GM10847 (cell line): ENCODE data around the gene RHEBL1.

Experiments used
- POLR2A ChIP-seq: IDR thresholded peaks from 2 replicates; pipeline ENCODE4 v1.6.1; 2011; ENCODE audit not compliant: insufficient read length; ENCODE audit errors: extremely low read depth

RHEBL1 gene

DNA sequence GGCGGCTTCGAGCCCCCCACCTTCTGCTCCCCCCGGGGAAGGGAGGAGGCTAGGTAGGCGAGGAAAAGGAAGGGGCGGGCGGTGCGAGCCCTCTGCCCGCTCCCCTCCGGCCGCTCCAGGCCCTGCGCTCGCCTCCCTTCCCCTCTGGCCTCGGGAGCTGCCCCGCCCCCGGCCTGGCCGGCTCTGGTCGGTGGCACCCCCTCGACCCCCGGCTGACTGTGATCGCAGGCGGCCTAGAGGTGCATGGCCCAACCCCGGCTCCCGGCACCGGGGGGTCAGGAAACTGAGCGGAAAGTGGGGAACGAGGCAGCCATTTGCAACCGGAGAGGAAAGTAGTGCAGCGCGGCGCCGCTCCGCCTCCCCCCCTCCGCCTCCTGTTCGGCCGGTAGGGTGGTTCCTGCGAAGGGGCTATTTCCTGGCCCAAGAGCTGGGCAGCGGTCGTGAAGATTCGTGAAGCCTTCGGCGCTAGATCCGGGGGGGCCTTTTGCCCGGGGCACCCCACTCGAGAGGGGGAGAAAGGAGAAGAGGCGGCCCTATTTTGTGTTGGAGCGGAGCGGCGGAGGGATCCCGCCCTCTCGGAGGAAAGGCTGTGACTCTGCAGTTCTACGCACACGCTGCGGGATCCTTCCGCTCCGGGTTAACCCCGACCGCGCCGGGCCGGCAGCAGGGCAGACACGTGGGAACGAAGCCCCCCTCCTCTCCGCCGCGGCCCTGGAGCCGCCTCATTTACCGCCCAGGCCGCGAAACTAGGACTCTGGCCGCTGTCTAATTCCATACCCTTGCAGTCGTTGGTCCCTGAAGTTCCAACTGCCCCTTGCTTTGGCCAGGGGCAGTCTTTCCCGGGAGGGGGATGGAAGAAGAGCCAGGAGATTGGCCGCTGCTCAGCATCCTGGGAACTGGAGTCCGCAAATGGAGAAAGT is 9.3 kb downstream of the RHEBL1 start, which contains the start of gene KMT2D:
KMT2D (minus strand) TSS at position 558 of the 920 bp plus-strand sequence. CDS start 5,470 bp downstream, outside the sequence.
- TF ChIP-seq POLR2A, result peak; percentile 52

DNA sequence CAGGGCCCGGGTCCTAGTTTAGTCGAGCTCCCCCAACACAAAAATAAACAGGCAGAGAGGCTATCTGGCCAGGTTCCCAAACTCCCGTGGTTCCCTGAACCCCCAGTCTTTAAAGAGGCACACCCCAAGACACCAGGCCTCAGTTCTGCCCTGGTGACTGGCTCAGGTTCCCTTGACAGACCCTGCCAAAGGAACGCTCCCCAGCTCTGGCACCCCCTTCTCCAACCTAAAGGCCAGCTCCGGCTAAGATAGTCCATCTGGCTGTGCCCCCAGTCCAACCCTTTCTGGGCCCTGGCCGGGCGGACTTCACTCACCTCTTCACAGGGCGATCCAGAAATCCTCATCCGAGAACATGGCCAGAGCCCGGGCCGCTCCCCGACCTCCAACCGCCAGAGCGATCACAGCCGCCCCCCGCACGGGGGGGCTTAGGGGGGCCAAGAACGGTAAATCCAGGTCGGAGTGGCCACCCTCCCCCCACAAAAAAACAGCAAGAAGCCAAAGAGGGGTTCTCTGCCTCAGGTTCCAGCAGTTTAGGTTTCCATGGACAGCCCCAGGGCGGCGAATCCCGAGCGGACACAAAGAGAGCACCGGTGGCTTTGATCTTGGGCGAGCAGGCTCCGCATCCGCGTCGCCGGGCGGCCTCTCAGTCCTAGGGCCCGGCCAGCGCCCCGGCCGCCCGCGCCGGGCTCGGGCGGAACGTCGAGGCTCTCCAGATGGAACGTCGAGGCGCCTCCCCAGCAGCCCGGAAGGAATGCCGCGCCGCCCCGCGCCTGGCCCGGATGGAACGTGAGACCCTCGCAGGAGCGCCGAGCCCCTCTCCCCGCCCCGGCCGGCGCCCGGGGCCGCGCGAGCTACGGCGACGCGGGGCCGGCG is 10.2 kb downstream of the RHEBL1 start:
- TF ChIP-seq POLR2A, result peak; percentile 11

DNA sequence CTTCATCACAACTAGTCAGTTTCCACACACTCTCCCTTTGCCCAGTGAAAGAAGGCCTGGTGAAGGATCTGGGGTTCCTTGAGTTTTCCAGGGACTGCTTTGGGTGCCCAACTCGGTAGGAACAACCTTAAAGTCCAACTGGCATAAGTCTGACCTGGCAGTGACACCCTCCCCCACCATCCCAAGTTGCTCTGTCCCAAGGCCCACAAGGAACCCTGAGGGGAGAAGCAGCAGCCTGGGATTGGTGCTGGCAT is 10.8 kb downstream of the RHEBL1 start:
- no peak for TF ChIP-seq POLR2A

DNA sequence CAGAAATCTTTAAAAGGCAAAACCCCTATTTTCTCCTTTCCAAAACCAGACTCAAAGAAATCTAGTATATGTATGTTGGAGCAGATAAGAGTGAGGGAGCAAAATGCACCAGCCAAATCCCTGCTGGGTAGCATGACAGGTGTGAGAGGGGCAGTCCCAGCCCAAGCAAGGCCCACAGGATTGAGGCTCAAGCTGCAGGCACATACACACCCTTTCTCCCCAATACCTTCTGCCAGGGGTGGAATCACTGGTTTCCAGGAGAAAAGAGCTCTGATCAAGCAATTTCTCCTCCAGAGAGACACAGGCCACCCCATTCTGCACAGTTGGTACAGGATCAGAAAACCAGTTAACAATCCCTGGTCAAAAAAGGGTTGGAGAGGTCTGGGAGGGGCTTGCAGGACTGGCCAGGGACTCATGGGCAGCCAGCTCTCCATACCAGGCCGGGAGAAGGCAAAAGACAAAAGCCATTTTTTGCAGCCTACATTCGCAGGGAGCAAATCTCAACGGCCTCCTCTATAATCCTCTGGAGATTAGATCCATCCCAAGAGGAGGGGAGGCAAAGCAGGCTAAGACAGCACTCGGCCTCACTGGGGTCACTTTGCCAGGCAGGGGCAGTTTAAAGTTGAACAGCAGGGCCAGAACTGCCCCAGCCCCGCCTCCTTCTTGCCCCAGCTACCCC is 11.3 kb downstream of the RHEBL1 start:
- no peak for TF ChIP-seq POLR2A

DNA sequence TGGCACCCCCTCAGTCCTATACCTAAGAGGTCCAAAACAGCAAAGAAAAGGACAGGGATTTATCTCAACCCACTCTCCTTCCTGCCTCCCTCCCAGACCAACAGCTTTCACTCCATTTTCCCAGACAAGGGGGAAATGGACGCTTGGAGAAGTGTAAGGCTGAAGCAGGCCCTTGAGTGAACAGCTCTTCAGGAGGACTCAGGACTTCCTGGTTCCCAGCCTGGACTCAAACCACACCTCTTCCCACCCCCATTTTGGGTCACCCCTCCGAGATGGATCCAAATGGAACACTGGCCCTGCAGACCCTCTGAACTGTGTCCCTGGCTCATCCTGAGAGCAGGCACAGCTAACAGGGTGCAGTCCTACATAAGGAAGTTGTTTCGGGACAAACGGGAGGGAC is 11.9 kb downstream of the RHEBL1 start:
- TF ChIP-seq POLR2A, result no peak

DNA sequence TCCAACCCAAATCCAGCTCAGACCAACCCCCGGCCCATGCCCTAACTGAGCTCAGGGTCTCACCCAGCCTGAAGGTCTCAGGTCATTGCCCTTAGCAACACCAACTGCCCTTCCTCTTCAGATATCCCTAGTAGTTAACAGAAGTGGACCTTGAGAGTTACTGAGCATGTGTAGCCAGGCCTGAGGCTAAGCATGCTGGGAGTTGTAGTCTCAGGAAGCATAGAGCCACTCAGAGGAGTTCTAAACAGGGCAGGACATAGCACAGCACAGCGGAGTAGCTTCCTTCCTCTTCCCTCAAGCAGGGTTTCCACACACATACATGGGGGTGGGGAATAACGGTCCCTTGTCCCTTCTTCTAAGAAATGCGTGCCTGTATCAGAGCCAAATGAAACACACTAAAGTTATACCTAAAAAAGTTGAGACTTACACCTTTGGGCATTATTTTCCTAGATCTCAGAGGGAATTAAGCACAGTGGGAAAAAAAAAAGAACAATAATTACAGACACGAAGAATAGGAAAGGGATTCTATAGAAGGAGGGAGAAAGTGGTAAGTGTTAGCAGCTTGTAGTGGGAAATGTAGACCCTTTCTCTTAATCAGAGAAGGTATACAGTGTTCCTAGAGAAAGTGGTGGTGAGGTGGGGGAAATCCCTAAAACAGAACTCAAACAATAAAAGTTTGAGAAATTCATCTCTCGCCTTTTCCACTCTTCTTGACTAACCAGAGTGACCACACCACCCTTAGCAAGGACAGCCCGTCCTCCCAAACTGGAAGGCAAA is 13.6 kb downstream of the RHEBL1 start:
- TF ChIP-seq POLR2A, result no peak

DNA sequence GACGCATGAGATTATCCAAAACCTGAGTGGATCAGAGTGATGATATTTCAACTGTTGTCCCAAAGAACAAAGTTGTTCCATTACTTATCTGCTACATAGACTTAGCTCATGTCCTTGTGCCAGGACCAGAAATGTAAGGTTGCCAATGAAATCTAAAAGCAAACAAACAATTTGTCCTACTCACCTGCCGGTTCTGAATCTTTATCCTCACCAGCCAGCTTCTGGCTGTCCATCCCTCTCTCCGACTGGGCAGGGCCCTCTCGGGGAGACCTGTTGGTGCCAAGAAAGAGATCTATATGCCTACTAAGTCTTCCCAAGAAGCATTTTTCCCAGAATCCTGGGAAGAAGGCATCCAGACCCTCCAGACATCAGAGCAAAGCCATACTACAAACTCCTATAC is 14.7 kb downstream of the RHEBL1 start:
- no peak for TF ChIP-seq POLR2A

DNA sequence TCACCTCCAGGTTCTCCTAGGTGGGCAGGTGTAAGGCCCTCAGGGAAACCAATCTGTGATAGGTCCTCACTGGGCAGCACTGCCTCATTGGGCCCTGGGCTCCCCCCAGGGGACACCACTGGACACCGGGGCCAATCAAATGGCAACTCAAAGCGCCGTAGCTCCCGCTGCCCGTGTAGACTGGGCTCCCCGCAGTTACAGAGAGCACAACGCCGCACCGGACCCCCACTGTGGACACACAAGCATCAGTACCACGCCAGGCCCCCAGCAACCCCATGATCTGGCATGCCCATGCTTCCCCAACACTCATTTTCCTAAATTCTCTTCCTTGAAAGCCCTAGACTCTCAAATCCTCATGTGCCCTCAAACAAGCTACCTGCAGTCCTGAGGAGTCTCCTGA is 15.3 kb downstream of the RHEBL1 start:
- no peak for TF ChIP-seq POLR2A

DNA sequence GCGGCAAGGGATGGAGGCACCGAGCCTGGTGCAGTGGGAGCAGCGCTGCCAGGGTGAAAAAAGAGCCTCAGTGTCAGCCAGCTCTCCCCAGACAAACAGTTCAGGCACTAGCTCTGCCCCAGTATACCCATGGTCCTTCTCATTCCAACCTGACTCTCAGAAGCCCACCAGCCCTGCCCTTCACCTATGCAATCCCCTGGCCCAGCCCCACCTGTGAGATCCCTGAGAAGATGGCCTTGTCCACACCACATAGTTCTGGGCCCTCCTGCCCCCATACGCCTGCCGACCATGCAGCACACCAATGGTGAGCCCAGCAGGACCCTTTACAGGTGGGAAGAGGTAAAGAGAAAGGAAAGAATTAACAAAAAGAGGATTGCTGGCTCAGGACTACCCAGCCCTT is 15.7 kb downstream of the RHEBL1 start:
- no peak for TF ChIP-seq POLR2A

DNA sequence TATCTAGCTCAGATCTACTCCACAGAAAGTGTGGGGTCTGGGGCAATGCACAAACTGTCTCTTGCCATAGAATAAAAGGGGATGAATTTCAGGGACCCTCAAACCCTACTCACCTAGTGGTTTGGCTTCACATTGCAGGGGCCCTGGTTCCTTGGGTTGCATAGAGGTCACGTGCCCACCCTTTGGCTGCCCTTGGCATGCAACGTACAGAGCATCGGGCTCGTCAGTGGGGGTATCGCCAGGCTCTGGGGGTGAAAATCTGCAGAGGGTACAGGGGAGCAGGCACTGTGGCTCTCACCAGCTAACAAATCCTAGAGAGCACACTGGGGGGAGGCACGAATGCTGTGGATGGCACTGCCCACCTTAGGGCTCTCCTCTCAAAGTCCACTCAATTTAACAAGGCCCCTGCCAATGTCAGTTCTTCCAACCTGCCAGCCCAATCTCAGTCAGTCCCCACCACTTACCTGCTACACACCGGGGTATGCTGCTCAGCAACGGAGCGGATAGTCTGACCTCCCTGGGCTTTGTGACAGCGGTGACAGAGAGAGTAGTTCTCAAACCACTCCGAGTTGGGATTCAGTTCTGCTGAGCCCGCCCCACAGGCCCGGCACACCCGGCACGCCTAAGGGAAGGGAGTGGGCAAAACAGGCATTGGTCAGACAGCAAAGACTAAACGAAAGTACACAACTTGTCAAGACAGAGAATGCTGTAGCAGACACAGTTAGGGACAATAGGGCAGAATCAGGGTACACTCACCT is 17.1 kb downstream of the RHEBL1 start:
- no peak for TF ChIP-seq POLR2A

DNA sequence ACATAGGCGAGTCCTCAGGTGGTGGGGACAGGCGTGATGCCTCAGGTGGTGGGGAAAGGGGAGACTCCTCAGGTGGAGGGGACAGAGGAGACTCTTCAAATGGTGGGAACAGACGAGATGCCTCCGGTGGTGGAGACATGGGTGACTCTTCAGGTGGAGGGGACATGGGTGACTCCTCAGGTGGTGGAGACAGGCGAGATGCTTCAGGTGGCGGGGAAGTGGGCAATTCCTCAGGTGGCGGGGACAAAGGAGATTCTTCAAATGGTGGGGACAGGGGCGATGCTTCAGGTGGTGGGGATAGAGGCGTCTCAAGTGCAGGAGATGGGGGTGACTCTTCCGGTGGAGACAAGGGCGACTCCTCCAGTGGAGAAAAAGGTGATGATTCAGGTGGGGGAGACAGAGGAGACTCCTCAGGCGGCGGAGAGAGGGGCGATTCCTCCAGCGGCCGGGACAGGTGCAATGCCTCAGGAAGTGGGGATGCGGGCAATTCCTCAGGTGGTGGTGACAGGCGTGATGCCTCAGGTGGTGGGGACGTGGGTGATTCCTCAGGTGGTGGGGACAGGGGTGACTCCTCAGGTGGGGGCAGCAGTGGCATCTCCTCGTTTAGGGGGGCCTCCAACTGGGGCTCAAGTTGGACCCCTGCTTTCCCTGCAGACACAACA is 17.9 kb downstream of the RHEBL1 start:
- TF ChIP-seq POLR2A, result no peak

DNA sequence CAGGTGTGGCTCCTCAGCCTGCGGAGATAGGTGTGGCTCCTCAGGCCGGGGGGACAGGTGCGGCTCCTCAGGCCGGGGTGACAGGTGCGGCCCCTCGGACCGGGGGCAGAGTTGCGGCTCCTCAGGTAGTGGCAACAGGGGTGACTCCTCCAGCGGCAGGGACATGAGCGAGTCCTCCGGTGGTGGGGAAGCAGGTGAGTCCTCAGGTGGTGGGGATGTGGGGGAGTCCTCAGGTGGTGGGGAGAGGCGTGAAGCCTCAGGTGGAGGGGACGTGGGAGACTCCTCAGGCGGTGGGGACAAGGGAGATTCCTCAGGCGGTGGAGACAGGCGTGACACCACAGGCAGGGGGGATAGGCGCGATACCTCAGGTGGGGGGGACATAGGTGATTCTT is 18.4 kb downstream of the RHEBL1 start:
- TF ChIP-seq POLR2A, result no peak

DNA sequence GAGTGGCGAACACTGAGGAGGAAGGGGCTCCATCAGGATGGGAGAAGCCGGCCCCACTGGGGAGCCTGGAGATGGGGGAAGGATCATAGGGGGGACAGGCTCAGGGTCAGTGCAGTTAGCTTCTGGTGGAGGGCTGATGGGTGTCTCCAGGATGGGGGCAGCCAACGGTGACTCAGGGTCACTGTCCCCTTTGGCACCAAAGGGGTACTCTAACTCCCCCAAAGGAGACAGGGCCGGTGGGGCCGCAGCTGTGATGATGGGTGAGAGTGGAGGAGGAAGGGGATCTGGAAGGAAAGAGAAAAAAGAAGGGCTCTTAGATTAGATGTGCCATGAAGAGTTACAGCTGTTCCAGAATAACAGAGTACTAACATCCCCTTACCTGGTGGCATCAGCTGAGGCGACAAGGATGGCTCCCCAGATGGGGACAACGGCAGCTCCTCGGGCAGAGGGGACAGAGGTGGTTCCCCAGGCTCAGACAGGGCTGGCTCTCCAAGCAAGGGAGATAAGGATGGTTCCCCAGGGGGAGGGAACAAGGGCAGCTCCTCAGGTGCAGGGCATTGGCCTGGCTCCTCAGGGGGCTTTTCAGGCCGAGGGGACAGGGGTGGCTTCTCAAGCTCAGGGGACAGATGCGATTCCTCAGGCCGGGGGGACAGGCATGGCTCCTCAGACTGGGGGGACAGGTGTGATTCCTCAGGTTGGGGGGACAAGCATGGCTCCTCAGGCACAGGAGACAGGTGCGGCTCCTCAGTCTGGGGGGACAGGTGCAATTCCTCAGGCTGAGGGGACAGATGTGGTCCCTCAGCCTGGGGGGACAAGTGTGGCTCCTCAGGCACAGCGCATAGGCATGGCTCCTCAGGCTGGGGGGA is 19.0 kb downstream of the RHEBL1 start:
- TF ChIP-seq POLR2A, result no peak

DNA sequence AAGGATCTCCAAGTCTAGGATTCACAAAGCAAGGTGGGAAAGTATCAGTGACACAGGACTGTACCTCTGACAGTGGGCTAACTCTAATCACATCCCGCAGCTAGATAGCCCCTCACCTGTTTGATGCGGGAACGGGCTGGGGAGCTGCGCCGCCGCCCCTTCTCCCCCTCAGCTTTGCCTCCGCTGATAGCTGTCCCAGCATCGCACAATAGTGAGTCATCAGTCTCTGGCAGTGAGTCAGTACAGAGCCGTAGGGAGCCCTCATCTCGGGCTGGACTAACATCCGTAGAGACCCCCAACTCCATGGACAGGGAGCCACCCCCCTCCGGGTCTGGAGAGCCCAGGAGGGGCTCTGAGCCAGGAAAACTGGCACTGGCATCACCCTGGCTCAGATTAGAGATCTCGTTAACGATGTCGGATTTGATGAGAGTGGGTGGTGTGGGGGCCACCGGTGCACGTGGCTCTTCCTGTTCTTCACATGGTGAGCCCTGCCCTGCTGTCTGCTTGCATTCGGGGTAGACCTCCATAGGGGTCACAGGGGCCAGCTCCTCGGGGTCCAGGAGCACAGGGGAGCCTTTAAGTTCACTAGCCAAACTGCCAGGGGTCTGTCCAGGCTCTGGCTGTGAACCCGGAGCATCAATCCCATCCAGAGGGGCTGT is 20.1 kb downstream of the RHEBL1 start:
- no peak for TF ChIP-seq POLR2A
